Mammary epithelial cell (primary cell): Measurements from ENCODE around the gene ZNRF1.

Experiments
- EZH2 ChIP-seq: IDR thresholded peaks from 2 replicates; pipeline ENCODE4 v1.6.1; 2012; ENCODE audit warnings: low read length, inconsistent platforms, borderline replicate concordance
- TF ChIP-seq, protein P1 (sequence below), 2 donors: IDR thresholded peaks in 1 of 2; conservative IDR thresholded peaks in 1 of 2; 2 replicates each; pipeline ENCODE4 v1.5.1; 2011 to 2012; ENCODE audit warnings: inconsistent platforms in 2 of 2, low read length in 2 of 2, mild to moderate bottlenecking in 2 of 2, control low read depth in 1 of 2, low read depth in 1 of 2; ENCODE audit not compliant: insufficient read depth in 1 of 2; ENCODE audit errors: extremely low read depth in 1 of 2

- TF ChIP-seq EZH2: no peak
- TF ChIP-seq, protein P1, sequence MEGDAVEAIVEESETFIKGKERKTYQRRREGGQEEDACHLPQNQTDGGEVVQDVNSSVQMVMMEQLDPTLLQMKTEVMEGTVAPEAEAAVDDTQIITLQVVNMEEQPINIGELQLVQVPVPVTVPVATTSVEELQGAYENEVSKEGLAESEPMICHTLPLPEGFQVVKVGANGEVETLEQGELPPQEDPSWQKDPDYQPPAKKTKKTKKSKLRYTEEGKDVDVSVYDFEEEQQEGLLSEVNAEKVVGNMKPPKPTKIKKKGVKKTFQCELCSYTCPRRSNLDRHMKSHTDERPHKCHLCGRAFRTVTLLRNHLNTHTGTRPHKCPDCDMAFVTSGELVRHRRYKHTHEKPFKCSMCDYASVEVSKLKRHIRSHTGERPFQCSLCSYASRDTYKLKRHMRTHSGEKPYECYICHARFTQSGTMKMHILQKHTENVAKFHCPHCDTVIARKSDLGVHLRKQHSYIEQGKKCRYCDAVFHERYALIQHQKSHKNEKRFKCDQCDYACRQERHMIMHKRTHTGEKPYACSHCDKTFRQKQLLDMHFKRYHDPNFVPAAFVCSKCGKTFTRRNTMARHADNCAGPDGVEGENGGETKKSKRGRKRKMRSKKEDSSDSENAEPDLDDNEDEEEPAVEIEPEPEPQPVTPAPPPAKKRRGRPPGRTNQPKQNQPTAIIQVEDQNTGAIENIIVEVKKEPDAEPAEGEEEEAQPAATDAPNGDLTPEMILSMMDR (conservative IDR thresholded peaks at IDR 0.05 in 1 of 2, IDR thresholded peaks at IDR 0.05 in 1 of 2; ENCODE audit: extremely low read depth in 1 of 2, insufficient read depth in 1 of 2, low read depth in 1 of 2, low read length in 2 of 2): no peak
These were observed 60.0 kb downstream of the ZNRF1 start for GRCh38 chr16:75058806-75059205.
